ENCODE data around the gene CAV3. TPM values are rescaled to one million over a fixed set of nuclear protein-coding genes. Genes with fewer than 3 reads are reported as not detected.

CAV3 gene
- total RNA-seq, 1 donor from 2014 or later, result not detected

- Histone ChIP-seq H3K4me3 (ENCODE audit: insufficient read depth, low read depth, low read length) (no peak overlapping the region), H3K9me3 (ENCODE audit: insufficient read depth, low read depth, low read length) (no peaks in the 10 kb centered on the region), H3K27me3 (ENCODE audit: insufficient read depth, low read length) (no peaks in the 10 kb centered on the region), H3K79me2 (ENCODE audit: insufficient read depth, low read length) (peaks cover 45% of the 10 kb centered on the region), H3K4me1 (ENCODE audit: insufficient read depth, low read length) (peaks cover 45% of the 10 kb centered on the region), H3K27ac (ENCODE audit: low read depth, low read length) (no peak overlapping the region), H3K9ac (ENCODE audit: low read length) (no peak overlapping the region), H3K36me3 (ENCODE audit: insufficient read depth, low read length) (peaks cover 19% of the 10 kb centered on the region), H4K20me1 (ENCODE audit: insufficient read depth, low read length) (peaks cover 56% of the 10 kb centered on the region), H3K4me2 (ENCODE audit: low read length) (no peak overlapping the region), H2AFZ (ENCODE audit: low read depth, low read length) (no peak overlapping the region)
- H3K4me1 Mint-ChIP-seq (ENCODE audit: low read depth, unreplicated experiment), result peaks cover 8% of the 10 kb centered on the region
- DNase-seq (ENCODE audit: low read depth) (no peak), FAIRE-seq (no peak)
- peaks cover 47% of the 10 kb centered on the region for H3K27me3 Mint-ChIP-seq (ENCODE audit: low read depth, unreplicated experiment)
- H3K9me3 Mint-ChIP-seq (ENCODE audit: unreplicated experiment), result peaks cover 1% of the 10 kb centered on the region
- no peak overlapping the region for H3K27ac Mint-ChIP-seq (ENCODE audit: unreplicated experiment)
- no peak for TF ChIP-seq CTCF (IDR thresholded peaks at IDR 0.05; ENCODE audit: insufficient read depth, low read depth, low read length)
- TF ChIP-seq EZH2 (IDR thresholded peaks at IDR 0.05; ENCODE audit: insufficient read depth, low read length), result no peak
- H3K4me3 Mint-ChIP-seq (ENCODE audit: unreplicated experiment), result no peak overlapping the region
- peaks cover 2% of the 10 kb centered on the region for H3K36me3 Mint-ChIP-seq (ENCODE audit: low read depth, unreplicated experiment)
Observed at GRCh38 chr3:8761866-8762265, 28.3 kb downstream of the CAV3 start.

- Mint-ChIP-seq H3K27me3 (ENCODE audit: low read depth, unreplicated experiment) (peaks cover 49% of the 10 kb centered on the region), H3K9me3 (ENCODE audit: unreplicated experiment) (peaks cover 1% of the 10 kb centered on the region), H3K27ac (ENCODE audit: unreplicated experiment) (no peak overlapping the region), H3K4me3 (ENCODE audit: unreplicated experiment) (no peak overlapping the region), H3K4me1 (ENCODE audit: low read depth, unreplicated experiment) (peaks cover 8% of the 10 kb centered on the region), H3K36me3 (ENCODE audit: low read depth, unreplicated experiment) (peaks cover 2% of the 10 kb centered on the region)
- Histone ChIP-seq H3K4me2 (ENCODE audit: low read length) (peak overlapping the region; percentile 15), H3K36me3 (ENCODE audit: insufficient read depth, low read length) (peaks cover 19% of the 10 kb centered on the region), H2AFZ (ENCODE audit: low read depth, low read length) (no peak overlapping the region), H4K20me1 (ENCODE audit: insufficient read depth, low read length) (peaks cover 56% of the 10 kb centered on the region), H3K27me3 (ENCODE audit: insufficient read depth, low read length) (no peaks in the 10 kb centered on the region), H3K4me3 (ENCODE audit: insufficient read depth, low read depth, low read length) (no peak overlapping the region), H3K4me1 (ENCODE audit: insufficient read depth, low read length) (peaks cover 50% of the 10 kb centered on the region), H3K9me3 (ENCODE audit: insufficient read depth, low read depth, low read length) (no peaks in the 10 kb centered on the region), H3K9ac (ENCODE audit: low read length) (no peak overlapping the region), H3K79me2 (ENCODE audit: insufficient read depth, low read length) (peaks cover 53% of the 10 kb centered on the region), H3K27ac (ENCODE audit: low read depth, low read length) (no peak overlapping the region)
- FAIRE-seq (no peak), DNase-seq (ENCODE audit: low read depth) (no peak)
- TF ChIP-seq CTCF (IDR thresholded peaks at IDR 0.05; ENCODE audit: insufficient read depth, low read depth, low read length) (no peak), EZH2 (IDR thresholded peaks at IDR 0.05; ENCODE audit: insufficient read depth, low read length) (no peak)
Observed at GRCh38 chr3:8762607-8763377, 29.2 kb downstream of the CAV3 start.

GRCh38 chr3:8764528-8764927 lies 30.9 kb downstream of the CAV3 start:
- peaks cover 54% of the 10 kb centered on the region for H4K20me1 ChIP-seq (ENCODE audit: insufficient read depth, low read length)
- no peak for FAIRE-seq
- H3K4me1 ChIP-seq (ENCODE audit: insufficient read depth, low read length), result peaks cover 47% of the 10 kb centered on the region
- DNase-seq (ENCODE audit: low read depth), result no peak
- H3K27me3 ChIP-seq (ENCODE audit: insufficient read depth, low read length), result no peaks in the 10 kb centered on the region
- H3K36me3 Mint-ChIP-seq (ENCODE audit: low read depth, unreplicated experiment), result peaks cover 2% of the 10 kb centered on the region
- no peak overlapping the region for H3K4me3 Mint-ChIP-seq (ENCODE audit: unreplicated experiment)
- peaks cover 61% of the 10 kb centered on the region for H3K27me3 Mint-ChIP-seq (ENCODE audit: low read depth, unreplicated experiment)
- H3K4me2 ChIP-seq (ENCODE audit: low read length), result peak overlapping the region; percentile 98
- H3K27ac ChIP-seq (ENCODE audit: low read depth, low read length), result no peak overlapping the region
- no peak overlapping the region for H3K27ac Mint-ChIP-seq (ENCODE audit: unreplicated experiment)
- no peak overlapping the region for H3K9ac ChIP-seq (ENCODE audit: low read length)
- TF ChIP-seq EZH2 (IDR thresholded peaks at IDR 0.05; ENCODE audit: insufficient read depth, low read length) (no peak), CTCF (IDR thresholded peaks at IDR 0.05; ENCODE audit: insufficient read depth, low read depth, low read length) (no peak)
- H3K4me3 ChIP-seq (ENCODE audit: insufficient read depth, low read depth, low read length), result no peak overlapping the region
- peaks cover 68% of the 10 kb centered on the region for H3K79me2 ChIP-seq (ENCODE audit: insufficient read depth, low read length)
- peaks cover 1% of the 10 kb centered on the region for H3K9me3 Mint-ChIP-seq (ENCODE audit: unreplicated experiment)
- peaks cover 16% of the 10 kb centered on the region for H3K36me3 ChIP-seq (ENCODE audit: insufficient read depth, low read length)
- H2AFZ ChIP-seq (ENCODE audit: low read depth, low read length), result no peak overlapping the region
- H3K4me1 Mint-ChIP-seq (ENCODE audit: low read depth, unreplicated experiment), result peaks cover 4% of the 10 kb centered on the region
- no peaks in the 10 kb centered on the region for H3K9me3 ChIP-seq (ENCODE audit: insufficient read depth, low read depth, low read length)
